ENCODE measurements around the gene GSTA2. TPM values are rescaled to one million over a fixed set of nuclear protein-coding genes. Genes with fewer than 3 reads are reported as not detected.
"Not testable (repeated sequence)": the region's sequence is repeated elsewhere in the genome, so short reads cannot be mapped to it uniquely, and the experiment has no call there.

GSTA2 gene
- total and polyA plus RNA-seq, 10 of the 15 experiments (the other 5 are each of a cell fraction or from before 2014, with no cell fraction given): not detected

DNA sequence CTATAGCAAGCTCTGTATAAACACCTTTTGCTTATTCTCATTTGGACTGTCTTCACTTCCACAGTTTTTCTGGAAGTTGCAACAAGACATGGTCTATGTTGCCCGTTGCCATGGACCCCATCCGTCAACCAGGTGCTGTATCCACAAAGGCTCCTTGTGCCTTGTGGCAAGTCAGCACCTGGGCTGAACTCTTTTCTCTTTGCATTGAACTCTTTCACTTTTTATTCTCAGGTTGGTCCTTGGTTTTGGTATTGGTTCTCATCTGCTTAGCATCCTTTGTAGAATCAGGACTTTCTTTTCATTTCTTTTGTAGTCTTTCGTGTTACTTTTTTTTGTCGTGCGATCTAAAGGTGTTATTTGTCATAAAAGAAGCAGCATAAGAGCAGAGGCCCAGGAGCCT, 45.4 kb upstream of the GSTA2 start:
- H3K27me3 ChIP-seq (replicated peaks in 1 of 2; ENCODE audit: control insufficient read depth in 2 of 2, insufficient read depth in 2 of 2, low read length in 1 of 2): no peaks in the 10 kb centered on the region
- ChIA-PET RAD21 (ENCODE audit: unreplicated experiment) (no interaction called here), POLR2A (no interaction called here), SMC1A (ENCODE audit: uncharacterized antibody, unreplicated experiment) (no interaction called here), CTCF (no interaction called here)
- H3K4me3 ChIP-seq: no peak overlapping the region
- in situ Hi-C loops (cut with MboI) (no loop called here), intact Hi-C loops (cut with micrococcal nuclease; ENCODE audit: unreplicated experiment) (no loop called here)
- ATAC-seq: no peak
- no peaks in the 10 kb centered on the region for H3K9me3 ChIP-seq (replicated peaks; ENCODE audit: control insufficient read depth, insufficient read depth, low read length)
- no peaks in the 10 kb centered on the region for H4K20me1 ChIP-seq (ENCODE audit: control insufficient read depth, insufficient read depth)
- no peak overlapping the region for H2AFZ ChIP-seq (ENCODE audit: control insufficient read depth, low read depth, low read length)
- FAIRE-seq: no peak
- H3K36me3 ChIP-seq (ENCODE audit: control insufficient read depth in 2 of 2, insufficient read depth in 2 of 2, low read length in 1 of 2): no peaks in the 10 kb centered on the region
- no peak overlapping the region for H3K4me2 ChIP-seq (ENCODE audit: control insufficient read depth, insufficient read depth)
- no peak overlapping the region for H3K9ac ChIP-seq (ENCODE audit: control insufficient read depth, insufficient read depth, low read length)
- no peak for DNase-seq (ENCODE audit: low read depth, low spot score)
- H3K79me2 ChIP-seq (ENCODE audit: control insufficient read depth, insufficient read depth, low read length): no peaks in the 10 kb centered on the region
- WGBS (ENCODE audit: insufficient coverage, insufficient replicate concordance, low lambda C conversion rate, missing lambda C conversion rate): 77% methylated on average over 5 of the region's 5 CpGs
- no peaks in the 10 kb centered on the region for H3K4me1 ChIP-seq (ENCODE audit: control insufficient read depth, insufficient read depth, low read length)
- no peak for TF ChIP-seq SIN3A (IDR thresholded peaks at IDR 0.05; ENCODE audit: low read depth, low read length)
- no peak for TF ChIP-seq CREB1 (IDR thresholded peaks at IDR 0.05; ENCODE audit: low read depth)
- no peak for TF ChIP-seq NFYB (IDR thresholded peaks at IDR 0.05; ENCODE audit: insufficient read depth, low read depth, low read length)
- TF ChIP-seq EP300 (IDR thresholded peaks at IDR 0.05; ENCODE audit: borderline replicate concordance in 1 of 2, control insufficient read depth in 1 of 2, low read depth in 2 of 2, low read length in 2 of 2): no peak
- TF ChIP-seq, protein P1, sequence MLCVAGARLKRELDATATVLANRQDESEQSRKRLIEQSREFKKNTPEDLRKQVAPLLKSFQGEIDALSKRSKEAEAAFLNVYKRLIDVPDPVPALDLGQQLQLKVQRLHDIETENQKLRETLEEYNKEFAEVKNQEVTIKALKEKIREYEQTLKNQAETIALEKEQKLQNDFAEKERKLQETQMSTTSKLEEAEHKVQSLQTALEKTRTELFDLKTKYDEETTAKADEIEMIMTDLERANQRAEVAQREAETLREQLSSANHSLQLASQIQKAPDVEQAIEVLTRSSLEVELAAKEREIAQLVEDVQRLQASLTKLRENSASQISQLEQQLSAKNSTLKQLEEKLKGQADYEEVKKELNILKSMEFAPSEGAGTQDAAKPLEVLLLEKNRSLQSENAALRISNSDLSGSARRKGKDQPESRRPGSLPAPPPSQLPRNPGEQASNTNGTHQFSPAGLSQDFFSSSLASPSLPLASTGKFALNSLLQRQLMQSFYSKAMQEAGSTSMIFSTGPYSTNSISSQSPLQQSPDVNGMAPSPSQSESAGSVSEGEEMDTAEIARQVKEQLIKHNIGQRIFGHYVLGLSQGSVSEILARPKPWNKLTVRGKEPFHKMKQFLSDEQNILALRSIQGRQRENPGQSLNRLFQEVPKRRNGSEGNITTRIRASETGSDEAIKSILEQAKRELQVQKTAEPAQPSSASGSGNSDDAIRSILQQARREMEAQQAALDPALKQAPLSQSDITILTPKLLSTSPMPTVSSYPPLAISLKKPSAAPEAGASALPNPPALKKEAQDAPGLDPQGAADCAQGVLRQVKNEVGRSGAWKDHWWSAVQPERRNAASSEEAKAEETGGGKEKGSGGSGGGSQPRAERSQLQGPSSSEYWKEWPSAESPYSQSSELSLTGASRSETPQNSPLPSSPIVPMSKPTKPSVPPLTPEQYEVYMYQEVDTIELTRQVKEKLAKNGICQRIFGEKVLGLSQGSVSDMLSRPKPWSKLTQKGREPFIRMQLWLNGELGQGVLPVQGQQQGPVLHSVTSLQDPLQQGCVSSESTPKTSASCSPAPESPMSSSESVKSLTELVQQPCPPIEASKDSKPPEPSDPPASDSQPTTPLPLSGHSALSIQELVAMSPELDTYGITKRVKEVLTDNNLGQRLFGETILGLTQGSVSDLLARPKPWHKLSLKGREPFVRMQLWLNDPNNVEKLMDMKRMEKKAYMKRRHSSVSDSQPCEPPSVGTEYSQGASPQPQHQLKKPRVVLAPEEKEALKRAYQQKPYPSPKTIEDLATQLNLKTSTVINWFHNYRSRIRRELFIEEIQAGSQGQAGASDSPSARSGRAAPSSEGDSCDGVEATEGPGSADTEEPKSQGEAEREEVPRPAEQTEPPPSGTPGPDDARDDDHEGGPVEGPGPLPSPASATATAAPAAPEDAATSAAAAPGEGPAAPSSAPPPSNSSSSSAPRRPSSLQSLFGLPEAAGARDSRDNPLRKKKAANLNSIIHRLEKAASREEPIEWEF (IDR thresholded peaks at IDR 0.05; ENCODE audit: insufficient replicate concordance, low read depth, low read length): no peak
- TF ChIP-seq JUND (IDR thresholded peaks at IDR 0.05; ENCODE audit: low read depth, low read length): no peak
- TF ChIP-seq, protein P2, sequence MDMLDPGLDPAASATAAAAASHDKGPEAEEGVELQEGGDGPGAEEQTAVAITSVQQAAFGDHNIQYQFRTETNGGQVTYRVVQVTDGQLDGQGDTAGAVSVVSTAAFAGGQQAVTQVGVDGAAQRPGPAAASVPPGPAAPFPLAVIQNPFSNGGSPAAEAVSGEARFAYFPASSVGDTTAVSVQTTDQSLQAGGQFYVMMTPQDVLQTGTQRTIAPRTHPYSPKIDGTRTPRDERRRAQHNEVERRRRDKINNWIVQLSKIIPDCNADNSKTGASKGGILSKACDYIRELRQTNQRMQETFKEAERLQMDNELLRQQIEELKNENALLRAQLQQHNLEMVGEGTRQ (IDR thresholded peaks at IDR 0.05; ENCODE audit: borderline replicate concordance, low read depth, low read length): no peak
- TF ChIP-seq CREM (IDR thresholded peaks at IDR 0.05; ENCODE audit: low read depth): no peak
- TF ChIP-seq, protein P3, sequence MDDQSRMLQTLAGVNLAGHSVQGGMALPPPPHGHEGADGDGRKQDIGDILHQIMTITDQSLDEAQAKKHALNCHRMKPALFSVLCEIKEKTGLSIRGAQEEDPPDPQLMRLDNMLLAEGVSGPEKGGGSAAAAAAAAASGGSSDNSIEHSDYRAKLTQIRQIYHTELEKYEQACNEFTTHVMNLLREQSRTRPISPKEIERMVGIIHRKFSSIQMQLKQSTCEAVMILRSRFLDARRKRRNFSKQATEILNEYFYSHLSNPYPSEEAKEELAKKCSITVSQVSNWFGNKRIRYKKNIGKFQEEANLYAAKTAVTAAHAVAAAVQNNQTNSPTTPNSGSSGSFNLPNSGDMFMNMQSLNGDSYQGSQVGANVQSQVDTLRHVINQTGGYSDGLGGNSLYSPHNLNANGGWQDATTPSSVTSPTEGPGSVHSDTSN (IDR thresholded peaks at IDR 0.05; ENCODE audit: insufficient replicate concordance, low read depth, low read length): no peak
- TF ChIP-seq RBBP5 (conservative IDR thresholded peaks at IDR 0.05): no peak
- H3K27ac ChIP-seq (ENCODE audit: control insufficient read depth, insufficient read depth): no peak overlapping the region
- no TSS peak for BruUV-seq (replicated peaks)

DNA sequence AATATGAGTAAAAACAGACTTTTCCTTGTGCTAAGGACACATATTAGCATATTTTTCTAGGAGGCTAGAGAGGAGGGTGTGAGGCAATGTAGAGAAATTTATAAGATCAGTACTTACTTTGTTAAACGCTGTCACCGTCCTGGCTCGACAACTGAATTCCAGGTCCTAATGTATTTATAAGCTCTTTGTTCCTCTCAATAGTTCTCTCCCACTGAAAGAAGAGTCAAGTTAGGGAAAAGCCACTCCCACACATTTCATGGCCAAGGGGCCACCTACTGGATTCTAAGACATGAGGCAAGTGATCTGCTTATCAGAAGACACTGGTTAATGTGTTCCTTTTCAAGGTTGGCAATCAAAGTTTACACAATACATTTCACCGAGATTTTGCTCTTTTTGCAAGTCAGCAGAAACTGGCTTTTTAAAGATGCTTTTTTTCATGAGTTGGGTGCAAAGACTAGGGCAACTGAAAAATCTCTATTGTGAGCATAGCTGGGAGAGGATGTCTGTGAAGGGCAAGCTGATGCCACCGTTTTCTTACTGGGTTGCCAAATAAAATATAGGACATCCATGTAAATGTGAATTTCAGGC, 40.5 kb upstream of the GSTA2 start, which contains the start of gene GSTA1:
GSTA1 (minus strand) TSS at position 149 of the 588 bp plus-strand sequence. CDS start 4,549 bp downstream, outside the sequence.
- H2AFZ ChIP-seq (ENCODE audit: control insufficient read depth, low read depth, low read length); H3K9me3 ChIP-seq (replicated peaks; ENCODE audit: control insufficient read depth, insufficient read depth, low read length); RAD21 ChIA-PET (ENCODE audit: unreplicated experiment); BruUV-seq (replicated peaks); H3K4me2 ChIP-seq (ENCODE audit: control insufficient read depth, insufficient read depth); ATAC-seq; H3K4me3 ChIP-seq; H3K27me3 ChIP-seq (replicated peaks in 1 of 2; ENCODE audit: control insufficient read depth in 2 of 2, insufficient read depth in 2 of 2, low read length in 1 of 2); H3K9ac ChIP-seq (ENCODE audit: control insufficient read depth, insufficient read depth, low read length); DNase-seq (ENCODE audit: low read depth, low spot score); intact Hi-C loops (cut with micrococcal nuclease; ENCODE audit: unreplicated experiment); H3K36me3 ChIP-seq (ENCODE audit: control insufficient read depth in 2 of 2, insufficient read depth in 2 of 2, low read length in 1 of 2); FAIRE-seq; in situ Hi-C loops (cut with MboI); SMC1A ChIA-PET (ENCODE audit: uncharacterized antibody, unreplicated experiment); H3K27ac ChIP-seq (ENCODE audit: control insufficient read depth, insufficient read depth); POLR2A ChIA-PET; H3K79me2 ChIP-seq (ENCODE audit: control insufficient read depth, insufficient read depth, low read length); H4K20me1 ChIP-seq (ENCODE audit: control insufficient read depth, insufficient read depth); H3K4me1 ChIP-seq (ENCODE audit: control insufficient read depth, insufficient read depth, low read length): not testable (repeated sequence)
- CTCF ChIA-PET: interaction anchor here (0.6 kb wide), 1 partner anchor 40 kb away, joined by 3 read pairs; the partner anchor contains the start of gene GSTA2
- 73% methylated on average over 5 of the region's 5 CpGs for WGBS (ENCODE audit: insufficient coverage, insufficient replicate concordance, low lambda C conversion rate, missing lambda C conversion rate)
